Coronary artery (tissue), 2 donors: ENCODE data around the gene TMX1.

Experiments
- DNase-seq: peaks from one replicate; pipeline ENCODE4 v3.0.0-alpha.2; 2017; ENCODE audit warnings: low spot score
- H3K27ac ChIP-seq, 2 donors: fragments of 200-600 bp; sonication (generic); one replicate each; pipeline ENCODE4 v1.5.1; 2016 to 2019
- H3K4me3 ChIP-seq: fragments of 200-600 bp; sonication (generic); 2 replicates; pipeline ENCODE4 v1.5.1; 2016; ENCODE audit warnings: mild to moderate bottlenecking, moderate library complexity
- CTCF ChIP-seq: fragments of 200-600 bp; sonication (generic); IDR thresholded peaks from one replicate; pipeline ENCODE4 v1.5.1; 2019; ENCODE audit warnings: antibody characterized with exemption

Gene TMX1

GRCh38 chr14:51260225-51260624 lies 20.2 kb downstream of the TMX1 start:
- TF ChIP-seq CTCF = no peak
- Histone ChIP-seq H3K4me3 (no peak overlapping the region), H3K27ac (no peak overlapping the region)
- no peak for DNase-seq

DNA sequence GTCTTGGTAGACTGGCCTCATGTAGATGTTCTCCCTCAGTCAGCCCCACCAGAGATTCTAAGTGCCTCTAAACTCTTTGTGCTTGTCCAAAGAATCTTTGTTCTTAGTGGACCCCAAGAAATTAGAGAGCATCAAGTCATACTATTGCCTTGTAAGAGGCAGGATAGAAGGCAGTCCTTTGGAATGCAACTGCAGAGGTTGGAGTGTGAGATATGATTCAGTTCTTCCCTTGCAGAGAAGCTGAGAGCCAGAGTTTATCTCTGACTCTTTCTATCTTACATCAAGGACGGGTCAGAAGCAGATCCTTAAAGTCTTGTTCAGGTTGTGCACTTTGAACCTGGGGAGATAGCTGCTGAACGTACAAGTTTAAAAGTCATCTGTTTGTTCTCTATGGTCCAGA lies 21.1 kb downstream of the TMX1 start:
- TF ChIP-seq CTCF = no peak
- H3K4me3 ChIP-seq = no peak overlapping the region
- no peak overlapping the region for H3K27ac ChIP-seq
- DNase-seq = no peak

DNA sequence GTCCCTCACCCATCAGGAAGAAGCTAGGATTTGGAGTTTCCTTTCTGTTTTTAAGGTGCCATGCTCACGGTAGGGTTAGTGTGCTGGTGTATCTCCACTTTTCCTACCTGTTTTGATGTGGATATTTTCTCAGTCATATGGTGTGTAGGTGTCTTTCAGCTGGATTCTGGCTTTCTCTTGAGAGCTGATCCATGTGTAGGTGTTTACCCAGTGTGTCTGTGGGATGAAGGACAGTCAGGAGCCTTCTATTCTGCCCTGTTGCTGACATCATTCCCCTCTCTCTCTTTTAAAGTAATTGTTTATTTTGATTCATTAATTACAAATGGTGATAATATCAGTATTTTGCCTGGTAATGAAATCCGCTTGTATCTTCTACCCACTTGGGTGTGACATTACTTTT lies 22.8 kb downstream of the TMX1 start:
- Histone ChIP-seq H3K4me3 (no peak overlapping the region), H3K27ac (no peak overlapping the region)
- TF ChIP-seq CTCF = no peak
- no peak for DNase-seq

GRCh38 chr14:51269634-51270033 lies 29.6 kb downstream of the TMX1 start:
- no peak for TF ChIP-seq CTCF
- DNase-seq = no peak
- no peak overlapping the region for H3K27ac ChIP-seq
- no peak overlapping the region for H3K4me3 ChIP-seq

DNA sequence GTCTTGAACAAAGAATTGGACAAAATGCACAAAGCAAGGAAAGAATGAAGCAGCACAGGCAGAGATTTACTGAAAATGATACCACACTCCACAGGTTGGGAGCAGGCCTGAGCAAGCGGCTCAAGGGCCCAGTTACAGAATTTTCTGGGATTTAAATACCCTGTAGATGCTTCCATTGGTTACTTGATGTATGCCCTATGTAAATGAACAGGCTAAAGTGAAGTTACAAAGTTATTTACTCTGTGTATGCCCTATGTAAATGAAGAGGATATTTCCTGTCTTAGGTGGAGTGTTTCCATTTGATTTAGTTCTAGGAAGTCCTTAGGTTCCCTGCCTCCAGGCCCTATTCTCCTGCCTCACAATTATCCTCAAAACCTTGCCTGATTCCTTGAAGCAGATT lies 36.6 kb downstream of the TMX1 start:
- no peak overlapping the region for H3K27ac ChIP-seq
- no peak for DNase-seq
- no peak overlapping the region for H3K4me3 ChIP-seq
- no peak for TF ChIP-seq CTCF

- Histone ChIP-seq H3K4me3 (no peak overlapping the region), H3K27ac (no peak overlapping the region)
- no peak for TF ChIP-seq CTCF
- no peak for DNase-seq
Measured at GRCh38 chr14:51277753-51278415, 37.8 kb downstream of the TMX1 start.

GRCh38 chr14:51282517-51282916 lies 42.5 kb downstream of the TMX1 start:
- H3K4me3 ChIP-seq = no peak overlapping the region
- no peak overlapping the region for H3K27ac ChIP-seq
- DNase-seq = no peak
- TF ChIP-seq CTCF = no peak
